Stomach (tissue), 4 donors: ENCODE measurements around the gene HDAC10.

ENCODE experiments used
- CTCF ChIP-seq, 7 experiments: fragments of 450-650 bp in 4 of 7; fragments of 200-600 bp in 3 of 7; sonication (generic) in 3 of 7; IDR thresholded peaks; one replicate each; pipeline ENCODE4 v1.5.1; 2016 to 2019; ENCODE audit warnings: antibody characterized with exemption in 7 of 7, control low read depth in 2 of 7, mild to moderate bottlenecking in 1 of 7
- EP300 ChIP-seq: sonication (generic); formaldehyde crosslinking; IDR thresholded peaks from one replicate; pipeline ENCODE4 v1.6.1; 2017; ENCODE audit warnings: antibody characterized with exemption
- POLR2A ChIP-seq, 4 donors: fragments of 450-650 bp; IDR thresholded peaks; one replicate each; pipeline ENCODE4 v1.6.1; 2016; ENCODE audit warnings: antibody characterized with exemption in 4 of 4, control low read depth in 2 of 4, mild to moderate bottlenecking in 1 of 4, moderate library complexity in 1 of 4
- POLR2AphosphoS5 ChIP-seq, 3 donors: sonication (generic); formaldehyde crosslinking; IDR thresholded peaks; one replicate each; pipeline ENCODE4 v1.6.1; 2016; ENCODE audit warnings: antibody characterized with exemption in 3 of 3

DNA sequence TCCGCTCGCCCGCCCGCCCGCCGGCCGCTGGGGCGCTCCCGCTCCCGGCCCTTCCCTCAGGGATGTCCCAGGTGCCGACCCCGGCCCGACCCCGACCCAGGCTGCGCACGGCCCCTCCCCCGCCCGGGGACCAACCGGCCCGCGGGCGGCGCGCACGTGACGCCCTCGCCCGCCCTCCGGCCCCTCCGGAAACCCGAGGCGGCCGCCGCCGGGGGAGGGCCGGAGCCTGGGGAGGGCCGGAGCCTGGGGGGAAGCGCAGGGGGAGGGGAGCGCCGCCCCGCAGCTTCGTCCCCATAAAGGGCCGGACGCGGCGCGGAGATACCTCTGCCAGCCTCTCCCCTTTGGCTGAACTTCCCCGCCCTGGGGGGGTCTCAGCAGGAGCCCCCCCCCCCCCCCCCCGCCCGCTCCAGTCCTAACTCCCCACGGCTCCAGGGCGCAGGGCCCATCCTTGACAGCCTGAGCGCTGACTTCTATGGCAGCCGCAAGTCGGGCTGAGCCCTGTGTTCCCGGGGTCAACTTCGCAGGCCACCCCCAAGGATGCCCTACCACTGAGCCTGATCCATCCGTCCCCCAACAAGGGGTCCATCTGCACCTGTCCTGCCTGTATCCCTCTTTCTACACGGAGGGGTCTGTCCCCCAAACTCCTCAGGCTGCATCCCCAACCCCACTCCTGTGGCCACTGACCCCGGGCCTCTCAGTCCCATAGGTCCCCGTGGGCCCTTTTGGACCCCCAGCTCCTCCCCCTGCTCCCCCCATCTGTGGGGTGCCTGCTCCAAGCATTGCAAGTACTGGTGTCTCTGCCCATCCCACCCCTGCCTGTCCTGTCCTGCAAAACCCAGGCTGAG, 10.8 kb upstream of the HDAC10 start, which contains the start of gene MAPK12:
- no peak for TF ChIP-seq CTCF (IDR thresholded peaks at IDR 0.05)
- TF ChIP-seq POLR2A (IDR thresholded peaks at IDR 0.05): no peak
- TF ChIP-seq POLR2AphosphoS5 (IDR thresholded peaks at IDR 0.05): no peak
- TF ChIP-seq EP300: no peak
